ENCODE data around the gene SPAG16. TPM values are rescaled to one million over a fixed set of nuclear protein-coding genes. Genes with fewer than 3 reads are reported as not detected.

The SPAG16 gene
- total RNA-seq, 2 donors from 2014 or later, result 15.5 to 22.8 TPM

GRCh38 chr2:213740453-213740852 lies 456.2 kb downstream of the SPAG16 start:
- no peaks in the 10 kb centered on the region for H3K27me3 ChIP-seq
- no peak overlapping the region for H3K27ac ChIP-seq
- no peak for TF ChIP-seq POLR2A (IDR thresholded peaks at IDR 0.05)
- TF ChIP-seq, protein P1, sequence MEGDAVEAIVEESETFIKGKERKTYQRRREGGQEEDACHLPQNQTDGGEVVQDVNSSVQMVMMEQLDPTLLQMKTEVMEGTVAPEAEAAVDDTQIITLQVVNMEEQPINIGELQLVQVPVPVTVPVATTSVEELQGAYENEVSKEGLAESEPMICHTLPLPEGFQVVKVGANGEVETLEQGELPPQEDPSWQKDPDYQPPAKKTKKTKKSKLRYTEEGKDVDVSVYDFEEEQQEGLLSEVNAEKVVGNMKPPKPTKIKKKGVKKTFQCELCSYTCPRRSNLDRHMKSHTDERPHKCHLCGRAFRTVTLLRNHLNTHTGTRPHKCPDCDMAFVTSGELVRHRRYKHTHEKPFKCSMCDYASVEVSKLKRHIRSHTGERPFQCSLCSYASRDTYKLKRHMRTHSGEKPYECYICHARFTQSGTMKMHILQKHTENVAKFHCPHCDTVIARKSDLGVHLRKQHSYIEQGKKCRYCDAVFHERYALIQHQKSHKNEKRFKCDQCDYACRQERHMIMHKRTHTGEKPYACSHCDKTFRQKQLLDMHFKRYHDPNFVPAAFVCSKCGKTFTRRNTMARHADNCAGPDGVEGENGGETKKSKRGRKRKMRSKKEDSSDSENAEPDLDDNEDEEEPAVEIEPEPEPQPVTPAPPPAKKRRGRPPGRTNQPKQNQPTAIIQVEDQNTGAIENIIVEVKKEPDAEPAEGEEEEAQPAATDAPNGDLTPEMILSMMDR (IDR thresholded peaks at IDR 0.05), result no peak
- no peak overlapping the region for H3K4me3 ChIP-seq
- 67 to 78% methylated on average over 3 of the region's 3 CpGs for WGBS, 2 donors
- no peaks in the 10 kb centered on the region for H3K36me3 ChIP-seq (replicated peaks in 1 of 2; ENCODE audit: insufficient read depth in 1 of 2, low read depth in 2 of 2)
- H3K9me3 ChIP-seq, result no peaks in the 10 kb centered on the region
- ATAC-seq, result no peak
- intact Hi-C loops (cut with DNase I), result no loop called here
- DNase-seq, result no peak
- no peaks in the 10 kb centered on the region for H3K4me1 ChIP-seq

DNA sequence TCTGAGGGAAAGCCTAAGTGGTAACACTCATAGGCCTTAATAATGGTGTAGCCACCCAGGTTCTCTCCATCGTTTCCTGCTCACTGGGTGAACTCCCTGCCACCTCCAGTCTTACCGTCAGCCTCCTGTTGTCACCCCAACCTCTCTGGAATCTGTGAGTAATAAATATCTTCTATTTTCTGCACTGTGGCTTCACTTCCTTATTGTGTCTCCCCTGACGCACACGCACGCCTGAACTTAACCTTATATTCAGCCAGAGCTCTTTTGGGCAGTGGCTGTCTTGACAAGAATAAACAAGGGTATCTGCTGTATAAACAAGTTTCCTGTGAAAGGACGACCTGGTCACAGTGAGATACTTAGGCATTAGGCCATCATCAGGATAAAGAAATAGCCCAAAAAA lies 467.2 kb downstream of the SPAG16 start:
- Histone ChIP-seq H3K4me3 (no peak overlapping the region), H3K9me3 (no peaks in the 10 kb centered on the region), H3K27ac (no peak overlapping the region), H3K36me3 (replicated peaks in 1 of 2; ENCODE audit: insufficient read depth in 1 of 2, low read depth in 2 of 2) (no peaks in the 10 kb centered on the region), H3K27me3 (no peaks in the 10 kb centered on the region), H3K4me1 (no peaks in the 10 kb centered on the region)
- no peak for TF ChIP-seq POLR2A (IDR thresholded peaks at IDR 0.05)
- TF ChIP-seq, protein P1 (IDR thresholded peaks at IDR 0.05), result no peak
- 45 to 60% methylated on average over 6 of the region's 6 CpGs for WGBS, 2 donors
- no peak for ATAC-seq
- no peak for DNase-seq
- intact Hi-C loops (cut with DNase I), result no loop called here

- DNase-seq (no peak), ATAC-seq (no peak)
- Histone ChIP-seq H3K4me1 (no peaks in the 10 kb centered on the region), H3K9me3 (no peaks in the 10 kb centered on the region), H3K36me3 (replicated peaks in 1 of 2; ENCODE audit: insufficient read depth in 1 of 2, low read depth in 2 of 2) (no peaks in the 10 kb centered on the region), H3K27me3 (no peaks in the 10 kb centered on the region), H3K27ac (no peak overlapping the region), H3K4me3 (no peak overlapping the region)
- TF ChIP-seq POLR2A (IDR thresholded peaks at IDR 0.05), result no peak
- TF ChIP-seq, protein P1 (IDR thresholded peaks at IDR 0.05), result no peak
- intact Hi-C loops (cut with DNase I), result no loop called here
- WGBS, 2 donors, result 69 to 88% methylated on average over 2 of the region's 2 CpGs
These were observed 468.3 kb downstream of the SPAG16 start for GRCh38 chr2:213752575-213752974.

DNA sequence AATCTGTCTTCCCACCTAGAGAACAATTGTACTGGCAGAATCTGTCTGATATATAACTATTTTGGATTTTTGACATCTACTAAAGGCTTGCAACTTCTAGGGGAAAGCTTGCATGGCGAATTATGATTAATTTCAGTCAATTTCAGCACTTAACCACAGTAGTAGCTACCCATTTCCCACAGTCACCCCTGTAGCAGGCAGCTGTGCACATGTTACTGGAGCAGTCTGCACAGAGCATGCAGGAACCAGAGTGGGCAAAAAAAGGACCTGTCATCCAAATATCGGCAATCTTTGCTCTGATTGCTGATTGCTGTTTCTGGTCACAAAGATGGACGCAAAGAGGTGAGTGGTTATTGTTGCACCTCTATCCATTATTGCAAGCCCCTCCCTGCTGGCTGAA lies 473.3 kb downstream of the SPAG16 start:
- no peak overlapping the region for H3K27ac ChIP-seq
- ATAC-seq (no peak), DNase-seq (no peak)
- WGBS, 2 donors, result 73 to 77% methylated on average over 3 of the region's 3 CpGs
- no peaks in the 10 kb centered on the region for H3K4me1 ChIP-seq
- no peaks in the 10 kb centered on the region for H3K27me3 ChIP-seq
- H3K36me3 ChIP-seq (replicated peaks in 1 of 2; ENCODE audit: insufficient read depth in 1 of 2, low read depth in 2 of 2), result no peaks in the 10 kb centered on the region
- TF ChIP-seq POLR2A (IDR thresholded peaks at IDR 0.05), result no peak
- TF ChIP-seq, protein P1 (IDR thresholded peaks at IDR 0.05), result no peak
- no peaks in the 10 kb centered on the region for H3K9me3 ChIP-seq
- H3K4me3 ChIP-seq, result no peak overlapping the region
- intact Hi-C loops (cut with DNase I), result no loop called here

DNA sequence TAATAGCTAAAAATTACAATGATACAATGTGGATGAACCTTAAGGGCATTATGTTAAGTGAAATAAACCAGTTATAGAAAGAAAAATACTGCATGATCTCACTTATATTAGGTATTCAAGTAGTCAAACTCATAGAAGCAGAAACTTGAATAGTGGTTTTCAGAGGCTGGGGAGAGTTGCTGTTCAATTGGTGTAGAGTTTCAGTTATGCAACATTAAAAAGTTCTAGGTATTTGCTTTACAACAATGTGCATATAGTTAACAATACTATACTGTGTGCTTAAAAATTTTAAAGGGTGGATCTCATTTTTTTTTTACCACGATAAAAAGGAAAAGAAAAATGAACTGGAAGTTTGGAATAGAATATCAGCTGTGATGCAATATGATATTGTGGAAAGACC lies 479.1 kb downstream of the SPAG16 start:
- H3K4me1 ChIP-seq, result no peaks in the 10 kb centered on the region
- TF ChIP-seq, protein P1 (IDR thresholded peaks at IDR 0.05), result no peak
- no peak for TF ChIP-seq POLR2A (IDR thresholded peaks at IDR 0.05)
- H3K9me3 ChIP-seq, result no peaks in the 10 kb centered on the region
- DNase-seq, result no peak
- H3K4me3 ChIP-seq, result no peak overlapping the region
- intact Hi-C loops (cut with DNase I), result no loop called here
- H3K27me3 ChIP-seq, result no peaks in the 10 kb centered on the region
- H3K27ac ChIP-seq, result no peak overlapping the region
- WGBS, 2 donors, result 34 to 40% methylated on average over 1 of the region's 1 CpG
- no peaks in the 10 kb centered on the region for H3K36me3 ChIP-seq (replicated peaks in 1 of 2; ENCODE audit: insufficient read depth in 1 of 2, low read depth in 2 of 2)
- no peak for ATAC-seq

Measured in body of pancreas (tissue), 4 donors.